DND-41 (cell line): Measurements from ENCODE around the gene GRID2.
"Not testable (repeated sequence)": the region's sequence is repeated elsewhere in the genome, so short reads cannot be mapped to it uniquely, and the experiment has no call there.

Experiments used
- CTCF ChIP-seq: IDR thresholded peaks from 2 replicates; pipeline ENCODE4 v1.5.1; 2012; ENCODE audit warnings: borderline replicate concordance, low read length, moderate library complexity, mild to moderate bottlenecking; ENCODE audit not compliant: poor library complexity, severe bottlenecking; ENCODE audit errors: extremely low read depth
- EZH2 ChIP-seq: IDR thresholded peaks from 3 replicates; pipeline ENCODE4 v1.6.1; 2012; ENCODE audit warnings: borderline replicate concordance, low read depth, mild to moderate bottlenecking, moderate library complexity, low read length, inconsistent platforms; ENCODE audit not compliant: severe bottlenecking

GRCh38 chr4:93300780-93301555 is 997.2 kb downstream of the GRID2 start:
- not testable (repeated sequence) for TF ChIP-seq CTCF, EZH2
